B cell (primary cell): ENCODE measurements around the gene APCDD1. TPM values are rescaled to one million over a fixed set of nuclear protein-coding genes. Genes with fewer than 3 reads are reported as not detected.

Experiments
- polyA plus RNA-seq: library from polyadenylated mRNA; depleted of rRNA; stranded (reverse); fragments of >200 nt; gene quantifications from 2 replicates; pipeline ENCODE4 v1.2.3, GENCODE V29; 2012
- total RNA-seq, 2 donors: library from RNA; stranded (reverse); fragments of 120-200 nt in 1 of 2; gene quantifications; 1 replicate in 1 of 2; 2 replicates in 1 of 2; pipeline versions ENCODE4 v1.2.3 to v1.2.4, GENCODE V29; 2013 to 2022

Gene APCDD1
- total and polyA plus RNA-seq, 2 donors (not counting 1 experiment from before 2014, with no cell fraction given) = 1.0 to 1.1 TPM

Other genes starting within 250 kb of the APCDD1 start
- gene NAPG, start 71.4 kb downstream of the APCDD1 start, total RNA-seq = 31.8 and 38.7 TPM in 2 replicates
- gene NAPG, start 71.4 kb downstream of the APCDD1 start, polyA plus RNA-seq = 9.4 and 15.4 TPM in 2 replicates